PC-3 (cell line): ENCODE measurements around the gene DENND4C. TPM values are rescaled to one million over a fixed set of nuclear protein-coding genes. Genes with fewer than 3 reads are reported as not detected.
A peak's percentile ranks its signal among the peaks of the same experiment; 100 is the strongest.

Experiments used
- ATAC-seq: fragments of 200-7000 bp; cut with Tn5 transposase; 2 replicates; pipeline ENCODE4 v1.9.1; 2020; ENCODE audit warnings: mild to moderate bottlenecking, moderate library complexity
- BruUV-seq: library from RNA; stranded (reverse); fragments of 400-500 nt; replicated peaks from 2 replicates; lab custom pipeline; 2021; lab: Mats Ljungman, UMichigan
- CTCF ChIA-PET: fragments of 300-600 bp; sonication (Branson Sonifier 250); formaldehyde crosslinking; loops from one replicate; lab custom pipeline; 2022; ENCODE audit warnings: antibody characterized with exemption; lab: Charles Lee
- POLR2A ChIA-PET: fragments of 300-600 bp; sonication (Branson Sonifier 250); formaldehyde crosslinking; loops from one replicate; lab custom pipeline; 2022; ENCODE audit warnings: antibody characterized with exemption; ENCODE audit not compliant: unreplicated experiment; lab: Charles Lee
- DNase-seq: peaks from one replicate; pipeline ENCODE4 v3.0.0-alpha.2; 2015
- H2AFZ ChIP-seq: fragments of 300-600 bp; sonication (generic); 2 replicates; pipeline ENCODE4 v1.6.0; 2016; ENCODE audit warnings: antibody characterized with exemption, low read length
- H3F3A ChIP-seq: fragments of 300-600 bp; sonication (generic); one replicate; pipeline ENCODE4 v1.6.0; 2017; ENCODE audit warnings: antibody characterized with exemption, low read length, control low read depth, mild to moderate bottlenecking; ENCODE audit not compliant: unreplicated experiment
- H3K27ac ChIP-seq: fragments of 300-600 bp; sonication (generic); 2 replicates; pipeline ENCODE4 v1.5.1; 2016; ENCODE audit warnings: mild to moderate bottlenecking, low read length
- H3K27me3 ChIP-seq: fragments of 300-600 bp; sonication (generic); 2 replicates; pipeline ENCODE4 v1.6.1; 2016; ENCODE audit warnings: low read length, mixed read lengths
- H3K36me3 ChIP-seq: fragments of 300-600 bp; sonication (generic); 2 replicates; pipeline ENCODE4 v1.6.1; 2016; ENCODE audit warnings: low read depth, mixed run types, low read length, mixed read lengths
- H3K4me1 ChIP-seq: fragments of 300-600 bp; sonication (generic); 2 replicates; pipeline ENCODE4 v1.5.1; 2016; ENCODE audit warnings: low read length; ENCODE audit not compliant: insufficient read depth
- H3K4me2 ChIP-seq: fragments of 300-600 bp; sonication (generic); 2 replicates; pipeline ENCODE4 v1.6.0; 2016; ENCODE audit warnings: low read length
- H3K4me3 ChIP-seq: fragments of 300-600 bp; sonication (generic); 2 replicates; pipeline ENCODE4 v1.5.1; 2016; ENCODE audit warnings: mild to moderate bottlenecking, low read length, mixed read lengths
- H3K79me2 ChIP-seq: fragments of 300-600 bp; sonication (generic); 2 replicates; pipeline ENCODE4 v1.6.1; 2017; ENCODE audit warnings: low read length, mixed read lengths
- H3K9ac ChIP-seq: fragments of 300-600 bp; sonication (generic); 2 replicates; pipeline ENCODE4 v1.6.0; 2016; ENCODE audit warnings: mild to moderate bottlenecking, low read length
- H3K9me2 ChIP-seq: fragments of 300-600 bp; sonication (generic); replicated peaks from 2 replicates; pipeline ENCODE4 v1.6.1; 2016; ENCODE audit warnings: mixed run types, low read length, mixed read lengths
- H3K9me3 ChIP-seq: fragments of 300-600 bp; sonication (generic); 2 replicates; pipeline ENCODE4 v1.6.1; 2016; ENCODE audit warnings: low read length, mixed read lengths
- H4K20me1 ChIP-seq: fragments of 300-600 bp; sonication (generic); 2 replicates; pipeline ENCODE4 v1.6.1; 2016; ENCODE audit warnings: low read length, mixed read lengths
- CTCF ChIP-seq: fragments of 300-600 bp; sonication (generic); conservative IDR thresholded peaks from 2 replicates; pipeline ENCODE4 v1.5.1; 2017; ENCODE audit warnings: antibody characterized with exemption, low read depth, mild to moderate bottlenecking, low read length
- EZH2 ChIP-seq: fragments of 300-600 bp; sonication (generic); IDR thresholded peaks from one replicate; pipeline ENCODE4 v1.6.1; 2017; ENCODE audit warnings: antibody characterized with exemption, mild to moderate bottlenecking, low read length; ENCODE audit not compliant: unreplicated experiment
- EZH2phosphoT487 ChIP-seq: fragments of 300-600 bp; sonication (generic); IDR thresholded peaks from 2 replicates; pipeline ENCODE4 v1.6.1; 2018; ENCODE audit warnings: mild to moderate bottlenecking, antibody characterized with exemption, low read length, borderline replicate concordance
- intact Hi-C: fragments of 100-400 bp; cut with micrococcal nuclease; formaldehyde crosslinking; loops from 2 replicates; pipeline ENCODE4 v1.9.0; 2023
- total RNA-seq: library from RNA; depleted of rRNA; stranded (reverse); fragments of >200 nt; gene quantifications from 2 replicates; pipeline ENCODE4 v1.2.3, GENCODE V29; 2014

The DENND4C gene
- total RNA-seq, 1 experiment from 2014 or later, result 20.9 TPM

- peak overlapping the region; percentile 97 for H2AFZ ChIP-seq
- ATAC-seq (peak; percentile 1), DNase-seq (peak; percentile 4)
- TSS peak; percentile 46 for BruUV-seq
- intact Hi-C loops, result loop anchor here (2.0 to 10.0 kb wide), 4 partner anchors 47 to 183 kb away; partner anchors contain the start of genes HAUS6 and RRAGA
- peak overlapping the region; percentile 99 for H3K4me2 ChIP-seq
- H3K9me2 ChIP-seq, result no peaks in the 10 kb centered on the region
- H3K9ac ChIP-seq, result peak overlapping the region; percentile 82
- peak overlapping the region; percentile 94 for H3K4me3 ChIP-seq
- ChIA-PET POLR2A (interaction anchor here (0.5 to 0.6 kb wide), 3 partner anchors 46 to 149 kb away, joined by 3 to 8 read pairs (median 5); partner anchors contain the start of gene RPS6), CTCF (no interaction called here)
- peaks cover 57% of the 10 kb centered on the region for H3K79me2 ChIP-seq
- H3K27ac ChIP-seq, result peak overlapping the region; percentile 70; the same call in 1 of the 2 replicates
- H3F3A ChIP-seq, result no peaks in the 10 kb centered on the region
- no peaks in the 10 kb centered on the region for H3K27me3 ChIP-seq
- TF ChIP-seq CTCF, result no peak
- no peak for TF ChIP-seq EZH2
- TF ChIP-seq EZH2phosphoT487, result no peak
- H3K4me1 ChIP-seq, result peaks cover 9% of the 10 kb centered on the region
- no peaks in the 10 kb centered on the region for H3K36me3 ChIP-seq
- H3K9me3 ChIP-seq, result no peaks in the 10 kb centered on the region
- H4K20me1 ChIP-seq, result peaks cover 14% of the 10 kb centered on the region; the same call in 1 of the 2 replicates
These were observed 822 bp downstream of the DENND4C start for GRCh38 chr9:19231126-19231903.

GRCh38 chr9:19231904-19232822 lies 1.7 kb downstream of the DENND4C start:
- TF ChIP-seq EZH2phosphoT487, result no peak
- no peak for TF ChIP-seq CTCF
- TF ChIP-seq EZH2, result no peak
- ATAC-seq (no peak), DNase-seq (peak; percentile 13)
- Histone ChIP-seq H3K9me3 (no peaks in the 10 kb centered on the region), H3K27ac (no peak overlapping the region; the same call in 1 of the 2 replicates), H3K4me3 (peak overlapping the region; percentile 94), H3K36me3 (no peaks in the 10 kb centered on the region), H4K20me1 (peaks cover 14% of the 10 kb centered on the region; the same call in 1 of the 2 replicates), H3K79me2 (peaks cover 64% of the 10 kb centered on the region), H3K4me2 (peak overlapping the region; percentile 99), H3F3A (no peaks in the 10 kb centered on the region), H3K4me1 (peaks cover 9% of the 10 kb centered on the region), H3K27me3 (no peaks in the 10 kb centered on the region), H3K9ac (peak overlapping the region; percentile 82), H3K9me2 (no peaks in the 10 kb centered on the region), H2AFZ (peak overlapping the region; percentile 97)
- ChIA-PET CTCF (interaction anchor here (0.7 kb wide), 1 partner anchor 104 kb away, joined by 3 read pairs; no protein-coding TSS in a partner anchor), POLR2A (no interaction called here)
- BruUV-seq, result no TSS peak
- intact Hi-C loops, result loop anchor here (2.0 to 10.0 kb wide), 5 partner anchors 47 to 183 kb away; partner anchors contain the start of genes HAUS6 and RRAGA
